ENCODE results near the gene PGS1. TPM values are rescaled to one million over a fixed set of nuclear protein-coding genes. Genes with fewer than 3 reads are reported as not detected.

Gene PGS1
- total RNA-seq, 4 donors from 2014 or later = 12.9 to 75.4 (median 63.1) TPM

GRCh38 chr17:78344666-78345065 lies 33.8 kb upstream of the PGS1 start:
- H3K27ac ChIP-seq = no peak overlapping the region
- peaks cover 9 to 29% of the 10 kb centered on the region in 2 donors for H3K4me1 ChIP-seq
- H3K27me3 ChIP-seq = no peaks in the 10 kb centered on the region
- intact Hi-C loops (cut with DNase I; ENCODE audit: low total_unique reads) = no loop called here
- no peak for DNase-seq
- H3K9me3 ChIP-seq = no peaks in the 10 kb centered on the region
- H3K4me3 ChIP-seq = no peak overlapping the region
- no peaks in the 10 kb centered on the region for H3K36me3 ChIP-seq
- no peak for TF ChIP-seq CTCF (IDR thresholded peaks at IDR 0.05)

GRCh38 chr17:78345172-78345571 lies 33.3 kb upstream of the PGS1 start:
- Histone ChIP-seq H3K9me3 (no peaks in the 10 kb centered on the region), H3K27me3 (no peaks in the 10 kb centered on the region), H3K4me3 (no peak overlapping the region), H3K4me1 (peaks cover 9 to 29% of the 10 kb centered on the region in 2 donors), H3K27ac (peak overlapping the region in 1 of 2 donors; percentile 19), H3K36me3 (no peaks in the 10 kb centered on the region)
- DNase-seq = no peak
- TF ChIP-seq POLR2A (IDR thresholded peaks at IDR 0.05) (no peak), CTCF (IDR thresholded peaks at IDR 0.05) (no peak)
- intact Hi-C loops (cut with DNase I; ENCODE audit: low total_unique reads) = no loop called here

- H3K4me3 ChIP-seq = no peak overlapping the region
- intact Hi-C loops (cut with DNase I; ENCODE audit: low total_unique reads) = no loop called here
- H3K9me3 ChIP-seq = no peaks in the 10 kb centered on the region
- H3K36me3 ChIP-seq = no peaks in the 10 kb centered on the region
- H3K27me3 ChIP-seq = no peaks in the 10 kb centered on the region
- TF ChIP-seq CTCF (IDR thresholded peaks at IDR 0.05) (no peak), POLR2A (IDR thresholded peaks at IDR 0.05) (no peak)
- H3K4me1 ChIP-seq = peaks cover 9 to 29% of the 10 kb centered on the region in 2 donors
- H3K27ac ChIP-seq = no peak overlapping the region
- DNase-seq = no peak
Observed at GRCh38 chr17:78345791-78346494, 32.5 kb upstream of the PGS1 start.

- Histone ChIP-seq H3K9me3 (no peaks in the 10 kb centered on the region), H3K4me3 (no peak overlapping the region), H3K4me1 (peaks cover 13 to 31% of the 10 kb centered on the region in 2 donors), H3K27ac (no peak overlapping the region), H3K36me3 (no peaks in the 10 kb centered on the region), H3K27me3 (no peaks in the 10 kb centered on the region)
- intact Hi-C loops (cut with DNase I; ENCODE audit: low total_unique reads) = no loop called here
- DNase-seq = no peak
- no peak for TF ChIP-seq POLR2A (IDR thresholded peaks at IDR 0.05)
- TF ChIP-seq CTCF (IDR thresholded peaks at IDR 0.05) = no peak
Observed at GRCh38 chr17:78346605-78347250, 31.7 kb upstream of the PGS1 start.

- peaks cover 19 to 32% of the 10 kb centered on the region in 2 donors for H3K4me1 ChIP-seq
- no peak overlapping the region for H3K4me3 ChIP-seq
- no peaks in the 10 kb centered on the region for H3K9me3 ChIP-seq
- H3K36me3 ChIP-seq = no peaks in the 10 kb centered on the region
- H3K27ac ChIP-seq = no peak overlapping the region
- DNase-seq = no peak
- no peak for TF ChIP-seq CTCF (IDR thresholded peaks at IDR 0.05)
- H3K27me3 ChIP-seq = no peaks in the 10 kb centered on the region
- intact Hi-C loops (cut with DNase I; ENCODE audit: low total_unique reads) = no loop called here
Observed at GRCh38 chr17:78347453-78347852, 31.0 kb upstream of the PGS1 start.

All from uterus (tissue), 4 donors.